ENCODE measurements around the gene RNF44. TPM values are rescaled to one million over a fixed set of nuclear protein-coding genes. Genes with fewer than 3 reads are reported as not detected.

The RNF44 gene
- 10 to 100 TPM; 29.6 to 45.7 (median 33.7) TPM for total RNA-seq

- peak; percentile 99 to 100 for DNase-seq (ENCODE audit: low spot score in 2 of 2)
- intact Hi-C loops (cut with DNase I; ENCODE audit: low total_unique reads) = loop anchor here (10.0 kb wide), 1 partner anchor 122 kb away; the partner anchor contains the start of gene CLTB
- TF ChIP-seq POLR2A (IDR thresholded peaks at IDR 0.05) (peak in 1 of 2 donors; percentile 8), CTCF (IDR thresholded peaks at IDR 0.05) (no peak)
- peak within 1 kb of the TSS; percentile 84 for H3K4me3 ChIP-seq (ENCODE audit: low read depth, poor library complexity, severe bottlenecking)
- 1 to 3% methylated on average over 37 to 57 of the region's 63 CpGs for WGBS, 2 donors
Observed at GRCh38 chr5:176536902-176537553, at the start of gene RNF44. RNF44 (minus strand) TSS chr5:176537402; CDS start chr5:176532472, 4,930 bp downstream.

DNA sequence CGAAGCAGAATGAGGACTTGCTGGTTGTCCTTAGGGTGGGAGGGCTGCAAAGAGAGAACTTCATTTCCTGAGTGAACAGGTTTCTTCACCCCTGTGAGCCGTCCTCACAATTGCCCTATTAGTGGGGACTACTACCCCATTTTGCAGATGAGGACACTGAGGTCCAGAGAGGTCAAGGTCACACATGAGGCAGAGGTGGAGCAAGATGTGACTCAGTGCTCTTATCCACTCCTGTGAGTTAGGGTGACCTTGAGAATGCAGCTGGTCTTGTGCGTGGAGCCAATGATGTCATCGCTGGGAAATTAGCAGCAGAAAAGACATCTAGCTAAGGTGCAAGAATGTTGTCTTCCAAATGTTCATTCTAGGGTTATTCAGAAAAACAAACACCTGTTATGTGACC is 45.9 kb upstream of the RNF44 start:
- intact Hi-C loops (cut with DNase I; ENCODE audit: low total_unique reads) = no loop called here
- 82 to 86% methylated on average over 4 of the region's 4 CpGs for WGBS, 2 donors

DNA sequence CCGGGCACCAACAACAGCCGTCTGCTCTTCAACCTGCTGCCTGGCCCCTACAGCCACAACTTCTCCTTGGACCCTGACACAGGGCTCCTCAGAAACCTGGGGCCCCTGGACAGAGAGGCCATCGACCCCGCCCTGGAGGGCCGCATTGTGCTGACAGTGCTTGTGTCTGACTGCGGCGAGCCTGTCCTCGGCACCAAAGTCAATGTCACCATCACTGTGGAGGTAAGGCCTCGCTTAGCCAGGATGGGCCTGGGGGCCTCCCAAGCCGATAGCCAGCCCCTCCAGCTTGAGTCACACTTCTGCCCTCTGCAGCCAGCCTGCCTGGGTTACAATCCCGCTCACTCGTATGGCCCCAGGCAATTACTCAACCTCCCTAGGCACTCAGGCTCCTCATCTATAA is 44.2 kb upstream of the RNF44 start:
- intact Hi-C loops (cut with DNase I; ENCODE audit: low total_unique reads) = no loop called here
- TF ChIP-seq CTCF (IDR thresholded peaks at IDR 0.05) = no peak
- no peak for TF ChIP-seq POLR2A (IDR thresholded peaks at IDR 0.05)
- DNase-seq (ENCODE audit: low spot score in 2 of 2) = no peak
- WGBS, 2 donors = 86 to 91% methylated on average over 7 to 10 of the region's 12 CpGs
- no peak overlapping the region for H3K4me3 ChIP-seq (ENCODE audit: low read depth, poor library complexity, severe bottlenecking)

More for the DNA sequence above, 45.9 kb upstream of the RNF44 start:
- no peak for TF ChIP-seq CTCF (IDR thresholded peaks at IDR 0.05)
- TF ChIP-seq POLR2A (IDR thresholded peaks at IDR 0.05) = no peak
- H3K4me3 ChIP-seq (ENCODE audit: low read depth, poor library complexity, severe bottlenecking) = no peak overlapping the region
- DNase-seq (ENCODE audit: low spot score in 2 of 2) = no peak

- DNase-seq (ENCODE audit: low spot score in 2 of 2) = no peak
- TF ChIP-seq CTCF (IDR thresholded peaks at IDR 0.05) (no peak), POLR2A (IDR thresholded peaks at IDR 0.05) (no peak)
- no peak overlapping the region for H3K4me3 ChIP-seq (ENCODE audit: low read depth, poor library complexity, severe bottlenecking)
- WGBS, 2 donors = 56 to 65% methylated on average over 4 of the region's 4 CpGs
- intact Hi-C loops (cut with DNase I; ENCODE audit: low total_unique reads) = no loop called here
Observed at GRCh38 chr5:176579323-176579722, 42.1 kb upstream of the RNF44 start.

- intact Hi-C loops (cut with DNase I; ENCODE audit: low total_unique reads) = no loop called here
- DNase-seq (ENCODE audit: low spot score in 2 of 2) = no peak
- no peak overlapping the region for H3K4me3 ChIP-seq (ENCODE audit: low read depth, poor library complexity, severe bottlenecking)
- WGBS, 2 donors = 20 to 30% methylated on average over 15 of the region's 15 CpGs
- TF ChIP-seq CTCF (IDR thresholded peaks at IDR 0.05) (no peak), POLR2A (IDR thresholded peaks at IDR 0.05) (no peak)
Observed at GRCh38 chr5:176578391-176578808, 41.2 kb upstream of the RNF44 start.
